SIG-M5 (cell line): ENCODE results near the gene DDX1.
A peak's percentile ranks its signal among the peaks of the same experiment; 100 is the strongest.

Experiments used
- DNase-seq: peaks from one replicate; lab custom pipeline; 2025; lab: John Stamatoyannopoulos, UW

The DDX1 gene

DNA sequence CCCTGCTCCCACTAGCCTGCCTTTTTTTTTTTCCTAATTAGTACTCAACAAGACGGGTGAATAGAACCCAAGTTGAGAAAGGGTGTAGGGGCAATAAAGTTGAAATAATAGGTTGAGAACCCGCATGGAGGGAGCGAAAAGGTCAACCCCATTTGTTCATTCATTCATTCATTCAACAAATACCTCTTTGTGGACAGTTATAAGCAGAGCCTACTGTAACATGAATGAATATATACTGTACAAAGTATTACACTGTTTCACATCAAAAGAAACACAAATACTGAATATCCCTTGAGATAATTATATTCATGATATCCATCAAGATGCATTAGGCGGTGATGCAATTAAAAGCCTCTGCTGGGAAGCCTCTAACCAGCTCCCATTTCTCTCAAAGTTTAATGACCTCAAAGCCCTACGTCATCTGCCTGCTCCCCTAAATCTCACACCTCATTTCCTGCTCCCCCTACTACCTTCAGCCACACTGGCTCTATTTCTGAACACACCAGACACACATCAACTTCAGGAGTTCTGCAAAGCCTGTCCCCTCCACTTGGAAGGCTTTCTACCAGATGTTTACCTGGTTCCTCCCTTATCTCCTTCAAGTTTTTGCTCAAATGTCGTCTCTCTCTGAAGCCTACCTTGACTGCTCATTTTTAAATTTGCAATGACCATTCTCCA, 29.2 kb upstream of the DDX1 start:
- no peak for DNase-seq

DNA sequence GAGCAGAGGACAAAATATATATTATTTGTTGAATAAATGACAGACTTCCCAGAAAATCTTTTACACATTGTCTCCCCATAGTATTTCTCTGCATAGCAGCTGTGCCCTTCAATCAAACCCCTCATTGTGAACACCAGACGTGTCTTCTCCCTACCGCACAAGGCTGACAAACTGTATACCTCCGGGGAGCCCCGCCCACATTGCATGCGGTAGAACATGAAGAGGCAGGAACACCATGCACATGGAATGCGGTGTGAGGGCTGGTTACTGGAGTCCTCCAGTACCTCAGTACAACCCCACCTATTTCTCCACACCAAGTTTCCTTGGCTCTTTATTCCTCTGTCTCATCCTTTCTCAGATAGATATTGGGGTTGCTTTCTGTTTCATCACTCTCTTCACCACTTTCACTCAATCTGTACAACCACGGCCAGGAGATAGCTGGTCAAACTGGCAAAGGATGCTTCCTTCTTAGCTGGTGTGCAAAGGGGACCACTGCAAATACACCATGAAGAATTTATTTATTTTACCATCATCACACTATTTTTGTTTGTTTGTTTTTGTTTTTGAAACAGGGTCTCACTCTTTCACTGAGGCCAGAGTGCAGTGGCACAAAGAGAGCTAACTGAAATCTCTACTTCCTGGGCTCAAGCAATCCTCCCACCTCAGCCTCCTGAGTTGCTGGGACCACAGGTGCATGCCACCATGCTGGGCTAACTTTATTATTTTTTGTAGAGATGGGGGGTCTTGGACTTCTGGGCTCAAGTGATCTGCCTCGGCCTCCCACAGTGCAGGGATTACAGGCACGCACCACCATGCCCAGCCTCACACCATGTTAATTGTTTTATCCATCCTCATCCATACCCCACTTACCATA, 28.2 kb upstream of the DDX1 start:
- DNase-seq, result no peak

DNA sequence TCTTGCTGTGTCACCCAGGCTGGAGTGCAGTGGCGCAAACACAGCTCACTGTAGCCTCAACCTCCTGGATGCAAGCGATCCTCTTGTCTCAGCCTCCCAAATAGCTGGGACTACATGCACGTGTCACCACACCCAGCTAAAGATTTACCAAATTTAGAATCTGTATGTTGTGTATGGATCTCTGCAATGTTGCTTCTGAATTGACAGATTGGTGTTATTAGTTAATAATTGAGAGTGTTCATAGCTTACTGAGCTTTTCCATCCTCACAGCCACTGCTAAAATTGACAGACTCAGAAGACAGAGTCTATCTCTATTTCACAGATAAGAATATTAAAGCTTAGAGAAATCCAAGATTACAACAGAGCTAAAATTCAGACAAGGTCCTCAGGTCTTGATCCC, 26.3 kb upstream of the DDX1 start:
- no peak for DNase-seq

DNA sequence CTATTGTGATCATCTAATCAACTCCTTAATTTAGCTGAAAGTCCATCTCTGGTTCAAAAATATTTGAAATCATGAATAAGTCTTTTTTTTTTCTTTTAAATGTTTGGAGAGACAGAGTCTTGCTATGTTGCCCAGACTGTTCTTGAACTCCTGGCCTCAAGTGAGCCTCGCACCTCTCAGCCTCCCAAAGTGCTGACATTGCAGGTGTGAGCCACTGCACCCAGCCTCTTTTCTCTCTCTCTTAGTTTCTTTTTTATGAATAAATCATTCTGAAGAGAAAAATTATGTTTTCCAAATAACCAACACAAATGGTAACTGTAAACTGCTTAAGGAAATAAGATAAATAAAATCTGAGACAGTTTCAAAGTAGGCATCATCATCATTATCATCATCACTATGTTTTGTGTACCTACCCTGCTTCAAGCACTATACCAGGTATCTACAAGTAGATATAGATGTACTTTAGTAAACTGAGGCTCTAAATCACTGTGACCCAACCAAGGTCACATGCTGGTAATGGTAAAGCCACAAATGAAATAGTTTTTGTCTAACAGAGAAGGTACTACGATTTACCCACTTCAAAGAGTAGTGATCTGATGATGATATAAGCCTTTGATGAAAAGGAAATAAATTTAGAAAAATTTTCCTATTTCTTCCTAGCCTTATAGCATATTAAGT, 25.5 kb upstream of the DDX1 start:
- DNase-seq, result no peak

DNA sequence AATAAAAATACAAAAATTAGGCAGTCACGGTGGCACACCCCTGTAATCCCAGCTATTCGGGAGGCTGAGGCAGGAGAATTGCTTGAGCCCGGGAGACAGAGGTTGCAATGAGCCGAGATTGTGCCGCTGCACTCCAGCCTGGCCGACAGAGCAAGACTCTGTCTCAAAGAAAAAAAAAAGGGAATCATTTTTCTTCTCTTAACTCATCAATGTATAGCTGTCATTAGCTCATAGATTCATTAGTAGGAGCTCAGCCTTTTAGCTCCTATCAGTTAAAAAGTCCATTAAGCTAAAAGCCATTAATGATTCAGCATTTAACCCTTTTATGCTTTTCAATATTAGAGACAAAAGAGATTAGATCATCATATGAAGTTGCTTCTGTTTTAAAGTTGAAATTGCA, 24.8 kb upstream of the DDX1 start:
- no peak for DNase-seq

DNA sequence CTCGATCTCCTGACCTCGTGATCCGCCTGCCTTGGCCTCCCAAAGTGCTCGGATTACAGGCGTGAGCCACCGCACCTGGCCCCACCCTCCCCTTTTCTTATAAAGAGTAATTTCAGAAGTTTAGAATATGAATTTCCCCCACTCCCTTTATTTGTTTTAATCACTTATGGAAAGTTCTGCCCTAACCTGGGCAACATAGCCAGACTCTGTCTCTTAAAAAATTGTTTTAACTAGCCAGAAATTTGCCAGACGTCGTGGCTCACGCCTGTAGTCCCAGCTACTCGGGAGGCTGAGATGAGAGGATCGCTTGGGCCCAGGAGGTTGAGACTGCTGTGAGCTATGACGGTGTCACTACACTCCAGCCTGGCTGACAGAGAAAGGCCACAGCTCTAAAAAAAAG, 22.8 kb upstream of the DDX1 start:
- DNase-seq, result no peak

DNA sequence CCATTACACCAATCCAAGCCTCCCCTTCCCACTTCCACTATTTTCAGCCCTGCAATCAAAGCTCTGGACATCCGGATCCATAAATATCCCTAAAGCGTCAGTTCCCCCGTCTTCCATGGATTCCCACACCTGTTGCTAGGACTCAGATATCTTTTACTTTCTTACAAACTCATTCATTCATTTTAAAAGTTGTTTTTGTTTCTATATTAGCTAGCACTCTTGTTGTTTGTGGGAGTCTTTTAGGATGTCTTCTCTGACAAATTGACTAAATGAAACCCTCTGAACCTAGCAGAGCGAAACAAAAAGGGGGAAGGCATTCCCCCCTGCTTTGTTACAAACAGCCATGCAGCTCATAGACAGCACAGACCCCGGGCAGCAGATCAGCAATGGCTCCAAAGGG, 21.6 kb upstream of the DDX1 start:
- no peak for DNase-seq

DNA sequence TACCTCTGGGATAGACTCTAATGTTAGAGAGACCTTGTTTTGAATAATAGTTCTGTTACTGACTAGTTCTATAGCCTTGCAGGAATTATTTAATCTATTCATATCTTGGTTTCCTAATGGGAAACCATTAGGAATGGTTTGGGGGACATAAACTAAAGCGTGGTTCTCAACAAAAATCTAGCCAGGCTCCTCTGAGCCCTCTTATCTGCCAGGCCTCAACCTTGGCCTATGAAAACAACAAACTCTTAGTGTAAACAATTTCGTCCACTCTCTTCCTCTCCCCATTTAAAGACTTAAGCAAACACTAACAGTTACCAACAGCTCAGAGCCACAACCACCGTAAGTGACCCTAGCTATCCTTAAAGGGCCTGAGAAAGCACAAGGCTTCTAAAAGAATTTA, 19.9 kb upstream of the DDX1 start:
- DNase-seq, result no peak

DNA sequence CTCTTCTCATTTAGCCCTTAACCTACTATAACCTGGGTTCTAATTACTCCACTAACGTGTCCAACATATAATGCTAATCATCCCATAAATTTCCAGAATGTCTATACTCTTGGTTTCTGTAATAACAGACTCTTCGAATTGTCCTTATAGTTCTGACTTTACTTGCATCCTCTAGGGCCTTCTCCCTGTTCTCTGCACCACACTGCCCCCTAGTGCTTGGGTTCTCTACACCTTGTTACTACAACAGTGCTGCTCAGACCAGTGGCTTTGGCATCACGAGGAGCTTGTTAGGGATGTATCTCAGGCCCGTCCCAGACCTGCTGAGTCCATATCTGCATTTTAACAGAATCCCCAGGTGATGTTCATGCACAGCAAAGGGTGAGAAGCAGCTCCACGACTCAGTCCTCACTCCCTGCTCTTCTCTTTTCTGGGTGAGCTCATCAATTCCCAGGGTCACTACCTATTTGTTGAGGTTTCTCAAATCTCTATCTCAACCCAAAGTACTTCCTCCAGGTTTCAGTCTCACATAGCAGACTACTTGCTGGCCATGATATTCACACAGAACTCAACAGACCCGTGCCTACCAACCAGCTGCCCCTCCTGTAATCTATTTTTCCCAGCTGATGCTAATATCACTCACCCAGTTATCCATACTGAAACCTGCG, 14.5 kb upstream of the DDX1 start:
- peak; percentile 7 for DNase-seq

DNA sequence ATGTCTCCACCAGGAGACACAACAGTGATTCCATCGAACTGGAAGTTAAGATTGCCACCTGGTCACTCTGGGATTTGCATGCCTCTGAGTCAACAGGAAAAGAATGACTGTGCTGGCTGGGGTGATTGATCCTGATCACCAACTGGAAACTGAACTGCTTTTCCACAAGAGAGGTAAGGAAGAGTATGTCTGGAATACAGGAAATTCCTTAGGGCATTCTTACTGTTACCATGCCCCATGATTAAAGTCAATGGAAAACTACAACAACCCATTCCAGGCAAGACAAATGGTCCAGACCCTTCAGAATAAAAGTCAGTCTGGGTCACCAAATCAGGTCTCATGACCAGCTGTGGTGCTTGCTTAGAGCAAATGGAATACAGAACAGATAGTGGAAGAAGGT, 12.0 kb upstream of the DDX1 start:
- no peak for DNase-seq

DNA sequence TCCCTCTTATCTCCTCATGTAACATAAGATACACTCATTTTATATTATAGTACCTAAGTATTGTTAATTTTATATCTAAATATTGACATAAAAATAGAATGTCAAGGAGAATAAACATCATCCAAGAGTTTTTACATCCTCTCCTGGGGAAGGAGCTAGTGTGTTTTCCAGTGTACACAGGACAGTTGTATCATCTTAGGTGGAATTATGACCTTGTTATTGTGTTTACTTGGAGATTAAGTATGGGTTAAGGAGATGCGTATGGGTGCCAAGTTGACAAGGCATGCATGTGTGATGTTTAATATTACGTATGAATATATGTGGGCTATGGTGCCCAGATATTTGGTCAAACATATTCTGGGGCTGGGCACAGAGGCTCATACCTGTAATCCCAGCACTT, 11.2 kb upstream of the DDX1 start:
- no peak for DNase-seq

DNA sequence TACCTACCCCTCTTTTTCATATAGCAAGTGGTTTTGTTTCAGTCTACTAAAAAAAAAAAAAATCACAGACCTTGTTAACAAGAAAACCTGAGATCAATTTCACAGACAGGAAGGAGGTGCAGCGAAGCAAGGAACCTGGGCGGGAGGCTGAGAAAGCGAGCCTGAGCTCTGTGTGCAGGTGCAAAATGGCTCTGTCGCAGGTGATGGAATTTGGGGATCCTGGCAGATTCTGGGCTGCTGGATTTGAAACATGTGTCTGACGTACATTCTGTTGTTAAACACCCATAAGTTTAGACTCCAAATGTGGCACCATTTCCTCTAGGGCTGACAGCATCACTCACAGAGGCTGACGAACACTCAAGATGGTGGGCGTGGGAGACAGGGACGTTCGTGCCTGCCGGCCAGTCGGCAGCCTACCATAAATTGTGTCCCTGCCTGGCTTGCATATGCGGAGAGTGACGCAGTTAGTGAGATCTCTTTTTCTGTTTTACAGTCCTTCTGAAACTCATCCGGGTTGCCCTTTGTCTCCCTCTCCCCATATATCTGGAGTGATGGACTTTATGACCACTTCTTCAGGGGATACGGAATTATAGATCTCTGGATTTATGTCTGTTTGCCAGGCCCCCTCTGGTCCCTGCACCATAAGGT, 8.8 kb upstream of the DDX1 start:
- no peak for DNase-seq

DNA sequence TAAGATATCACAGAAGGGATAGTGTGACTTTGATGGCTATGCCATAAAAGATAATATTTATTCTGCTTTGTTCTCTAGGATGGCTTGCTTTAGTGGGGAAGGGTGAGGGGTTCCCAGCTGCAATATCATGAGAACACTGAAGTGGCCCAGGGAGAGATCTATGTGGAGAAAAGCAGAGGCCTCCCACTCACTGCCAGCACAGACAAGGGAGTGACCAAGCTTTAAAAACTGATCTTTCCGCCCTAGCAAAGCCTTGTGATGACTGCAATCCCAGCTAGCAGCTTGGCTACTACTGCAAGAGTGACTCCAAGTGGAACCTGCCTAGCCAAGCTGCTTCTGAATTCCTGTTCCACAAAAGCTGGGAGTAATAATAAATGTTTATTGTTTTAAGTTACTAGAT, 7.8 kb upstream of the DDX1 start:
- no peak for DNase-seq

DNA sequence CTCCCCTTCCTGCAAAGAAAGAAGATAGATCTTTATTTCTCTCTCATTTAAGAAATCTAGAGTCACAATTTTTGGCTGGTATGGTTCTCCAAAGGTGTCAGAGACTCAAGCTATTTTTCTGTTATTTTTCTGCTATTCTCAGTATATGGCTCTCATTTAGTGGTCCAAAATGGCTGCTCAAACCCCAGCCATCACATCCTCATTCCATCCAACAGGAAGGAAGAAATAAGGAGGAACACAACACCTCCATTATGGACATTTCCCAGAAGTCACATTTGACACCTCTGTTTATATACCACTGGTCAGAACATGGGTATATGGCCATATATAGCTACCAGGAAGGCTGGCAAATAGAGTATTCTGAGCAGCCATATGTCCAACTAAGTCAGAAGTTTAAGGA, 7.4 kb upstream of the DDX1 start:
- DNase-seq, result no peak

DNA sequence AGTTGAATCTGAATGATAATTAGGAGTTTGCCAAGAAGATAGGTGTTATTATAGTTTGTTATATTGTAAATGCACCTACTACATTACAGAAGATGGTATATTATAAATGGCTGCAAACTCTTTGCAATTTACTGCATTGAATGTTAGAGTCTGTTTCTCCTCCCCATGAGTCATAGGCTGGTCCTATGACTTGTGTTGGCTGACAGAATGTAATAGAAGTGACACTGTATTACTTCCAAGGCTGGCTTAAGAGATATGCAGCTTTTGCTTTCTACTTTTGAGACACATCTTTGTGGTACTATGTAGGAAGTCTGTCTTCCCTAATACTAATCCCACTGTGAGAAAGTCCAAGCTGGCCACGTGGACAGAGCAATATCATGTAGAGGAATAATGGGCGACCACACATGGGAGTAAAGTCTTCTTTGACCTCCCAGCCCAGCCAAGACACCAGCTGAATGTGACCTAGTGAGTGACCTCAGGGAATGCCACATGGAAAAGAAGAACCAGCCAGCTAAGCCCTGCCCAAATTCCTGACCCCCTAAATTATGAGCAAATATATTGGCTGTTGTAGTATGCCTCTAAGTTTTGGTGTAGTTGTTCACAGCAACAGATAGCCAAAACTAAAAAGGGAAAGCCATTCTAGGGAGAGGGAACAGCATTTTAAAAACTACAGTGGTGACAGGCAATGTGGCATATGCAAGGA, 6.8 kb upstream of the DDX1 start:
- no peak for DNase-seq

DNA sequence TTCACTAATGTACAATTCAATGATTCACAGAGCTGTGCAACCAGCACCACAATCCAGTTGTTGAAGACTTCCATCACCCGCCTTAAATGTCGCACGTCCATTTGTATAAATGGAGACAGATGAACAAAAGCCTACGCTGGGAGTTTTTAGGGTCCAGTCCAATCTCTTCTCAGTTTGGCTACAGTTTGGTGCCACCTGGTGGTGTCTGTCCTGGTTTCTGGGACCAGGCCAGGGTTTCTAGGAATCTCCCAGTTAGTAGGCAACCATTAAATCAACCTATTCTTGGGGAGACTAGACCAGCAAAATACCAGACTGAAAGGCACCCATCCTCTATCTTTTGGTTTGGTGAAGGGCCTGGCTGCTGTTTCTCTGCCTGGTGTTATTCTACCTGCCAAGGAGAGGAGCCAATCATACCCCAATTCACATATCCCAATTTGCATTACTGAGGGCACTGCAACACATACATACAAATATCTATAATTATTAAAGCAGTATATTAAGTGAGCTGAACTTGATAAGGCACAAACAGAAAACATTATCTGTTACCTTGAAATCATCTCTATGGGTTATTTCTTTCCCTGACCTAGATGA, 3.2 kb upstream of the DDX1 start:
- DNase-seq, result no peak

DNA sequence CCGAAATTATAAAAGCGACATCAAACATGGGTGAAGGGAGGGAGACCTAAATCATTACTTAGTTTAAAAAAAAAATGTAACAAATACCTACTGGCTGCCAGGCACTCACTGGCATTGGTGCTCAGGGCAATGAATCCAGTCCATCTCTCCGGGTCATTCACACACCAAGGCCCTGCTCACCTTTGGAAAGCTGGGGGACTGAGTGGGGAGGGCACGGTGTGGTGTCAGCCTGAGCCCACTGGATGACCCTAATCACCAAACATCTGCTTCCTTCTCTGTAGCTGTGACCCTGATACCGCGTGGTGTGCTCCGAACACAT, 336 bp upstream of the DDX1 start:
- no peak for DNase-seq

DNA sequence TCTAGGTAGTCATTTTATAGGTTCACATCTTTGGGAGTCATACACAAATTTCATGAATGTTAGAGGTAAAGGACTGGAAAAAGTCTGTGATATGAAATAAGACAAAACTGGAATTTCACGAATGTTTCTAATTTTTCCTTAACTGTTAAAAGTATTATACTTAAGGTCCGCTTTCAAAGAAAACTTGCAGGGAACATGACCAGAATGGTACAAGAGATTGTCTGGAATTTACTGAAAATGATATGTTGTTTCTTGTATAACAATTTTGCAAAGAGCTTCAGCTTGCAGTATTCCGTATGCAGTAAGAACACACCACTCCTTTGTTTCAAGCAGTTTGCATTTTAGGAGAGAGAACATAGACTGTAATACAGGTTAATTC, 1.6 kb downstream of the DDX1 start:
- DNase-seq, result no peak

DNA sequence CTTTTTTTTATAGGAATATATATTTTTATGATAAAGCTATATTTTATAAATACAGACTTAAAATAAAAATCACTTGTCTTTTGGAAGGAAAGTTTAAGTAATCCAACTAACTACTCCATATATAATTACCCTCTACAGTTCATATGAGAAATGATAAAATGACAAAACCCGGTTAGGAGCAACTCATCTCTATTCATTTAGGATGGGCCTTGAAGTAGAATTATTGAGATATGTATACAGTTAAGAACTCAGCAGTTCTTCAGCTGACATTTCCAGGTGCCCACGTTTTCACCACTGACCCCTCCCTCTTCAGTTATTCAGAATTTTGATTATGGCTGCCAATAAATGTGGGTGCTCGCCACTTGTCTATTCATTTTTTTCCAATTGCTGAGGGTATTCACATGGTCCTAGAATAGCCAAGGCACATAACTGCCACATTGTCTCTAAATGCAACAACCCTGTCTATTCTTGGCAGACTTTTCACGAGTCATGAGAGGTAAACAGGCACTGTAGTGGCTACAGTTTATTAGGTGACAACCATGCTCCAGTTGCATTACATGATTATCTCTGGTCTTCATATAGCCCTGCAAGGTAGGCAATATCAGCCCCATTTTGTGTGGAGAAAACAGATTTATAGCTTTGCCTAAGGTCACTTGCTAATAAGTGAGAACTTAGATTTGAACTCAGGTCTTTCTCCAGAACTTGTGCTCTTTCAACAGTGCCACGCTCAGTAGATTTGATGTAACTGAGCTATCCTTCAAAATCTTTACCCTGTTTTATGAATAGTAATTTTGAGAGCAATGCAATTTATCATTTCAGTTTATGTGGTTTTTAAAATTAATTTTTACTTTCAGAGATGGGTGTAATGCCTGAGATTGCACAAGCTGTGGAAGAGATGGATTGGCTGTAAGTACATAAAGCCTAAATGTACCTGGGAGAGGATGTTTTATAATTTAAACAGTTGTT, 2.9 kb downstream of the DDX1 start:
- DNase-seq, result no peak

DNA sequence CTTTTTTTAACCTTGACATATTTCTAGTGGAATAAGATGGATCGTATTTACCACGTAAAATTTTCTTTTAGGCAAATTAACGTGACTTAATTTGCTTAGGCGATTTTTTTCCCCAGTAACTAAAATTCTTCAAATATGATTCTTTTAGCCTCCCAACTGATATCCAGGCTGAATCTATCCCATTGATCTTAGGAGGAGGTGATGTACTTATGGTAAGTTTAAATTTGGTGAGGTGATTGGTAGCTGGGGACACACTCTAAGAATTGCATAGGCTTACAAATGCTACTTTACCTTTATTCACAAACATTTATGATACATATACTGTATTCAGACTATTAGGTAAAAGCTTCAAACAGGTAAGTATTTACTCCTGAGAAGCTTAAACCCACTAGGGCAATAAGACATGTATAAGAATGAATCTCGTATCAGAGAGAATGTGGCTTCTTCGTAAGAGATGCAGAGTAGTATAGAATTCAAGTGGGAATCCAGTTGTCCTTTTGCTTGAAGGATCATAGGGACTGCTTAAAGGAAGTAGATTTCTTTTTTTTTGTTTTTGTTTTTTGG, 3.8 kb downstream of the DDX1 start:
- no peak for DNase-seq
